ENCODE measurements around the gene NFKB2.

NFKB2 gene

GRCh38 chr10:102409604-102410428, 14.3 kb downstream of the NFKB2 start:
- Histone ChIP-seq H3K9ac (ENCODE audit: low read length) (no peak overlapping the region), H3K36me3 (ENCODE audit: low read length) (no peaks in the 10 kb centered on the region), H4K20me1 (ENCODE audit: low read depth, low read length) (no peaks in the 10 kb centered on the region), H2AFZ (ENCODE audit: low read depth, low read length, severe bottlenecking) (no peak overlapping the region), H3K4me3 (ENCODE audit: insufficient read depth, low read length, poor library complexity, severe bottlenecking) (no peak overlapping the region), H3K79me2 (ENCODE audit: insufficient read depth, low read length) (no peaks in the 10 kb centered on the region), H3K27me3 (ENCODE audit: low read length) (no peaks in the 10 kb centered on the region), H3K27ac (ENCODE audit: low read depth, low read length) (no peak overlapping the region), H3K9me3 (ENCODE audit: insufficient read depth, low read length) (no peaks in the 10 kb centered on the region), H3F3A (ENCODE audit: insufficient read depth) (no peaks in the 10 kb centered on the region), H3K4me2 (ENCODE audit: low read depth, low read length, poor library complexity, severe bottlenecking) (peak overlapping the region; percentile 31), H3K9me2 (replicated peaks; ENCODE audit: insufficient read depth, low read length) (no peaks in the 10 kb centered on the region)
- TF ChIP-seq CTCF (IDR thresholded peaks at IDR 0.05; ENCODE audit: insufficient read depth, low read length, poor library complexity, severe bottlenecking), result no peak
- TF ChIP-seq EZH2phosphoT487 (conservative IDR thresholded peaks at IDR 0.05; ENCODE audit: low read length), result no peak

- Histone ChIP-seq H3K27me3 (ENCODE audit: low read length) (no peaks in the 10 kb centered on the region), H3K9me2 (replicated peaks; ENCODE audit: insufficient read depth, low read length) (no peaks in the 10 kb centered on the region), H3K4me2 (ENCODE audit: low read depth, low read length, poor library complexity, severe bottlenecking) (no peak overlapping the region), H3K36me3 (ENCODE audit: low read length) (no peaks in the 10 kb centered on the region), H3F3A (ENCODE audit: insufficient read depth) (no peaks in the 10 kb centered on the region), H3K4me3 (ENCODE audit: insufficient read depth, low read length, poor library complexity, severe bottlenecking) (no peak overlapping the region), H3K27ac (ENCODE audit: low read depth, low read length) (no peak overlapping the region), H3K9me3 (ENCODE audit: insufficient read depth, low read length) (no peaks in the 10 kb centered on the region), H4K20me1 (ENCODE audit: low read depth, low read length) (no peaks in the 10 kb centered on the region), H3K9ac (ENCODE audit: low read length) (no peak overlapping the region), H3K79me2 (ENCODE audit: insufficient read depth, low read length) (no peaks in the 10 kb centered on the region), H2AFZ (ENCODE audit: low read depth, low read length, severe bottlenecking) (no peak overlapping the region)
- TF ChIP-seq CTCF (IDR thresholded peaks at IDR 0.05; ENCODE audit: insufficient read depth, low read length, poor library complexity, severe bottlenecking) (no peak), EZH2phosphoT487 (conservative IDR thresholded peaks at IDR 0.05; ENCODE audit: low read length) (no peak)
These were observed 15.0 kb downstream of the NFKB2 start for GRCh38 chr10:102410429-102411073.

GRCh38 chr10:102411341-102412255, 16.1 kb downstream of the NFKB2 start:
- no peaks in the 10 kb centered on the region for H3K36me3 ChIP-seq (ENCODE audit: low read length)

More at GRCh38 chr10:102411341-102412255, 16.1 kb downstream of the NFKB2 start:
- no peaks in the 10 kb centered on the region for H3K9me3 ChIP-seq (ENCODE audit: insufficient read depth, low read length)
- no peak overlapping the region for H3K4me2 ChIP-seq (ENCODE audit: low read depth, low read length, poor library complexity, severe bottlenecking)
- no peaks in the 10 kb centered on the region for H3F3A ChIP-seq (ENCODE audit: insufficient read depth)
- no peak overlapping the region for H2AFZ ChIP-seq (ENCODE audit: low read depth, low read length, severe bottlenecking)
- H3K9me2 ChIP-seq (replicated peaks; ENCODE audit: insufficient read depth, low read length), result no peaks in the 10 kb centered on the region
- no peaks in the 10 kb centered on the region for H3K27me3 ChIP-seq (ENCODE audit: low read length)
- no peak overlapping the region for H3K9ac ChIP-seq (ENCODE audit: low read length)
- TF ChIP-seq CTCF (IDR thresholded peaks at IDR 0.05; ENCODE audit: insufficient read depth, low read length, poor library complexity, severe bottlenecking) (no peak), EZH2phosphoT487 (conservative IDR thresholded peaks at IDR 0.05; ENCODE audit: low read length) (no peak)
- no peak overlapping the region for H3K27ac ChIP-seq (ENCODE audit: low read depth, low read length)
- H3K4me3 ChIP-seq (ENCODE audit: insufficient read depth, low read length, poor library complexity, severe bottlenecking), result no peak overlapping the region
- H3K79me2 ChIP-seq (ENCODE audit: insufficient read depth, low read length), result no peaks in the 10 kb centered on the region
- H4K20me1 ChIP-seq (ENCODE audit: low read depth, low read length), result no peaks in the 10 kb centered on the region
